HG02885 (cell line): ENCODE measurements around the gene ZNF396.

Experiments used
- ATAC-seq: cut with Tn5 transposase; IDR thresholded peaks from one replicate; pipeline ENCODE4 v1.9.1; 2021; ENCODE audit warnings: mild to moderate bottlenecking; ENCODE audit not compliant: unreplicated experiment, poor library complexity

Gene ZNF396

GRCh38 chr18:35386600-35387100, 9.5 kb upstream of the ZNF396 start:
- ATAC-seq = peak; percentile 86

- ATAC-seq = no peak
Measured at GRCh38 chr18:35383136-35383535, 6.0 kb upstream of the ZNF396 start.

- no peak for ATAC-seq
Measured at GRCh38 chr18:35379421-35379820, 2.3 kb upstream of the ZNF396 start.

- ATAC-seq = no peak
Measured at GRCh38 chr18:35378574-35378896, 1.4 kb upstream of the ZNF396 start.

GRCh38 chr18:35377875-35378573, 887 bp upstream of the ZNF396 start:
- ATAC-seq = no peak

- ATAC-seq = peak; percentile 76
Measured at GRCh38 chr18:35376393-35376741, 770 bp downstream of the ZNF396 start.

GRCh38 chr18:35374708-35375107, 2.4 kb downstream of the ZNF396 start:
- ATAC-seq = no peak

- no peak for ATAC-seq
Measured at GRCh38 chr18:35371412-35372195, 5.5 kb downstream of the ZNF396 start.

- no peak for ATAC-seq
Measured at GRCh38 chr18:35369126-35369525, 8.0 kb downstream of the ZNF396 start.

- ATAC-seq = no peak
Measured at GRCh38 chr18:35368595-35368994, 8.5 kb downstream of the ZNF396 start.

GRCh38 chr18:35362531-35362930, 14.6 kb downstream of the ZNF396 start:
- no peak for ATAC-seq

GRCh38 chr18:35361570-35362321, 15.4 kb downstream of the ZNF396 start:
- ATAC-seq = no peak

- peak; percentile 99 for ATAC-seq
Measured at GRCh38 chr18:35355140-35355618, 22.0 kb downstream of the ZNF396 start.

GRCh38 chr18:35352778-35353177, 24.4 kb downstream of the ZNF396 start:
- ATAC-seq = no peak

- no peak for ATAC-seq
Measured at GRCh38 chr18:35352283-35352682, 24.9 kb downstream of the ZNF396 start.

GRCh38 chr18:35348001-35348400, 29.1 kb downstream of the ZNF396 start:
- ATAC-seq = no peak

- ATAC-seq = no peak
Measured at GRCh38 chr18:35345950-35346349, 31.2 kb downstream of the ZNF396 start.

- ATAC-seq = no peak
Measured at GRCh38 chr18:35345460-35345921, 31.6 kb downstream of the ZNF396 start.

- ATAC-seq = no peak
Measured at GRCh38 chr18:35344736-35345459, 32.2 kb downstream of the ZNF396 start.
